ENCODE data around the gene PDE6C. TPM values are rescaled to one million over a fixed set of nuclear protein-coding genes. Genes with fewer than 3 reads are reported as not detected.
A peak's percentile ranks its signal among the peaks of the same experiment; 100 is the strongest.

PDE6C gene
- total and polyA plus RNA-seq, 4 donors: not detected

DNA sequence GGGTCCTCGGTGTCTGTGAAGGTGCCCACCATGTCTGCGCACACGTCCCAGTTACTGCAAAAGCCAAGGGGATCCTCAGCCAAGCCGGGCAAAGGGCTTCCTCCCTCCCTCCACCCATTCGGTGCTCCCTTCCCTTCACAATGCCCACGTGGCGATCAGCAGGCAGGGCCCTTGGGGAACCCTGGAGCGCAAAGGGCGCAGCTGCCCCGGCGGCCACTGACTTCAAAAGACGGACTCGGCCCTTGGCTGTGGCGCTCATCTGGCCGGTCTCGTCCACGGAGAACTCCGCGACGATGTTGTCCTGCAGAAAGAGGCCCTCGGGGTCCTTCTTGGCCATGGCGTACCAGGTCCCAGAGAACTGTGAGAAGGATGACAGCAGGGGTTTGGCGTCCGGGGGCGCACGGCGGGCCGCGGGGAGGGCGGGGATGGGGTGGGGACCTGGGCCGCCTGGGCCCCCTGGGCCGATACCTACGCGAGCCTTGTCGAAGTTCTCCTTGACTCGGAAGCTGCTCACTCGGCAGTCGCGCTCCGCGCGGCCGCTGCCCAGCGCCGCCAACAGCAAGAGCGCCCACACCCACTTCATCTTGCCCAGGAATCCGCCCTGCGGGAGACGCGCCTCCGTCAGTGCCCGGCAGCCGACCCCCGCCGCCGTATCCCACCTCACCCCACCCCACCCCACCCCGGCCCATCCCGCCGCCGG lies 11.7 kb upstream of the PDE6C start:
- TF ChIP-seq, protein P1, sequence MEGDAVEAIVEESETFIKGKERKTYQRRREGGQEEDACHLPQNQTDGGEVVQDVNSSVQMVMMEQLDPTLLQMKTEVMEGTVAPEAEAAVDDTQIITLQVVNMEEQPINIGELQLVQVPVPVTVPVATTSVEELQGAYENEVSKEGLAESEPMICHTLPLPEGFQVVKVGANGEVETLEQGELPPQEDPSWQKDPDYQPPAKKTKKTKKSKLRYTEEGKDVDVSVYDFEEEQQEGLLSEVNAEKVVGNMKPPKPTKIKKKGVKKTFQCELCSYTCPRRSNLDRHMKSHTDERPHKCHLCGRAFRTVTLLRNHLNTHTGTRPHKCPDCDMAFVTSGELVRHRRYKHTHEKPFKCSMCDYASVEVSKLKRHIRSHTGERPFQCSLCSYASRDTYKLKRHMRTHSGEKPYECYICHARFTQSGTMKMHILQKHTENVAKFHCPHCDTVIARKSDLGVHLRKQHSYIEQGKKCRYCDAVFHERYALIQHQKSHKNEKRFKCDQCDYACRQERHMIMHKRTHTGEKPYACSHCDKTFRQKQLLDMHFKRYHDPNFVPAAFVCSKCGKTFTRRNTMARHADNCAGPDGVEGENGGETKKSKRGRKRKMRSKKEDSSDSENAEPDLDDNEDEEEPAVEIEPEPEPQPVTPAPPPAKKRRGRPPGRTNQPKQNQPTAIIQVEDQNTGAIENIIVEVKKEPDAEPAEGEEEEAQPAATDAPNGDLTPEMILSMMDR (IDR thresholded peaks at IDR 0.05; ENCODE audit: low read depth, low read length, missing input control): no peak
- TF ChIP-seq EGR1 (IDR thresholded peaks at IDR 0.05; ENCODE audit: low read depth in 2 of 2) (no peak), GABPA (IDR thresholded peaks at IDR 0.05 in 1 of 2, conservative IDR thresholded peaks at IDR 0.05 in 1 of 2) (no peak), SP1 (IDR thresholded peaks at IDR 0.05) (no peak), TAF1 (conservative IDR thresholded peaks at IDR 0.05) (no peak), HNF4G (IDR thresholded peaks at IDR 0.05) (no peak), YY1 (IDR thresholded peaks at IDR 0.05) (no peak), RXRA (IDR thresholded peaks at IDR 0.05) (peak; percentile 60 to 69), JUND (IDR thresholded peaks at IDR 0.05) (no peak), NR2F2 (IDR thresholded peaks at IDR 0.05) (no peak), FOXA1 (IDR thresholded peaks at IDR 0.05) (no peak), FOXA2 (IDR thresholded peaks at IDR 0.05) (no peak), HNF4A (conservative IDR thresholded peaks at IDR 0.05) (peak in 1 of 2 donors; percentile 20)
- TF ChIP-seq, protein P2, sequence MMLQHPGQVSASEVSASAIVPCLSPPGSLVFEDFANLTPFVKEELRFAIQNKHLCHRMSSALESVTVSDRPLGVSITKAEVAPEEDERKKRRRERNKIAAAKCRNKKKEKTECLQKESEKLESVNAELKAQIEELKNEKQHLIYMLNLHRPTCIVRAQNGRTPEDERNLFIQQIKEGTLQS (IDR thresholded peaks at IDR 0.05): no peak
- TF ChIP-seq, protein P3, sequence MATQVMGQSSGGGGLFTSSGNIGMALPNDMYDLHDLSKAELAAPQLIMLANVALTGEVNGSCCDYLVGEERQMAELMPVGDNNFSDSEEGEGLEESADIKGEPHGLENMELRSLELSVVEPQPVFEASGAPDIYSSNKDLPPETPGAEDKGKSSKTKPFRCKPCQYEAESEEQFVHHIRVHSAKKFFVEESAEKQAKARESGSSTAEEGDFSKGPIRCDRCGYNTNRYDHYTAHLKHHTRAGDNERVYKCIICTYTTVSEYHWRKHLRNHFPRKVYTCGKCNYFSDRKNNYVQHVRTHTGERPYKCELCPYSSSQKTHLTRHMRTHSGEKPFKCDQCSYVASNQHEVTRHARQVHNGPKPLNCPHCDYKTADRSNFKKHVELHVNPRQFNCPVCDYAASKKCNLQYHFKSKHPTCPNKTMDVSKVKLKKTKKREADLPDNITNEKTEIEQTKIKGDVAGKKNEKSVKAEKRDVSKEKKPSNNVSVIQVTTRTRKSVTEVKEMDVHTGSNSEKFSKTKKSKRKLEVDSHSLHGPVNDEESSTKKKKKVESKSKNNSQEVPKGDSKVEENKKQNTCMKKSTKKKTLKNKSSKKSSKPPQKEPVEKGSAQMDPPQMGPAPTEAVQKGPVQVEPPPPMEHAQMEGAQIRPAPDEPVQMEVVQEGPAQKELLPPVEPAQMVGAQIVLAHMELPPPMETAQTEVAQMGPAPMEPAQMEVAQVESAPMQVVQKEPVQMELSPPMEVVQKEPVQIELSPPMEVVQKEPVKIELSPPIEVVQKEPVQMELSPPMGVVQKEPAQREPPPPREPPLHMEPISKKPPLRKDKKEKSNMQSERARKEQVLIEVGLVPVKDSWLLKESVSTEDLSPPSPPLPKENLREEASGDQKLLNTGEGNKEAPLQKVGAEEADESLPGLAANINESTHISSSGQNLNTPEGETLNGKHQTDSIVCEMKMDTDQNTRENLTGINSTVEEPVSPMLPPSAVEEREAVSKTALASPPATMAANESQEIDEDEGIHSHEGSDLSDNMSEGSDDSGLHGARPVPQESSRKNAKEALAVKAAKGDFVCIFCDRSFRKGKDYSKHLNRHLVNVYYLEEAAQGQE (IDR thresholded peaks at IDR 0.05): no peak
- TF ChIP-seq, protein P4, sequence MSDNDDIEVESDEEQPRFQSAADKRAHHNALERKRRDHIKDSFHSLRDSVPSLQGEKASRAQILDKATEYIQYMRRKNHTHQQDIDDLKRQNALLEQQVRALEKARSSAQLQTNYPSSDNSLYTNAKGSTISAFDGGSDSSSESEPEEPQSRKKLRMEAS (IDR thresholded peaks at IDR 0.05): no peak
- TF ChIP-seq, protein P5, sequence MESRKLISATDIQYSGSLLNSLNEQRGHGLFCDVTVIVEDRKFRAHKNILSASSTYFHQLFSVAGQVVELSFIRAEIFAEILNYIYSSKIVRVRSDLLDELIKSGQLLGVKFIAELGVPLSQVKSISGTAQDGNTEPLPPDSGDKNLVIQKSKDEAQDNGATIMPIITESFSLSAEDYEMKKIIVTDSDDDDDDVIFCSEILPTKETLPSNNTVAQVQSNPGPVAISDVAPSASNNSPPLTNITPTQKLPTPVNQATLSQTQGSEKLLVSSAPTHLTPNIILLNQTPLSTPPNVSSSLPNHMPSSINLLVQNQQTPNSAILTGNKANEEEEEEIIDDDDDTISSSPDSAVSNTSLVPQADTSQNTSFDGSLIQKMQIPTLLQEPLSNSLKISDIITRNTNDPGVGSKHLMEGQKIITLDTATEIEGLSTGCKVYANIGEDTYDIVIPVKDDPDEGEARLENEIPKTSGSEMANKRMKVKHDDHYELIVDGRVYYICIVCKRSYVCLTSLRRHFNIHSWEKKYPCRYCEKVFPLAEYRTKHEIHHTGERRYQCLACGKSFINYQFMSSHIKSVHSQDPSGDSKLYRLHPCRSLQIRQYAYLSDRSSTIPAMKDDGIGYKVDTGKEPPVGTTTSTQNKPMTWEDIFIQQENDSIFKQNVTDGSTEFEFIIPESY (IDR thresholded peaks at IDR 0.05): no peak
- no peak for DNase-seq (ENCODE audit: low spot score)
- Histone ChIP-seq H3K36me3 (ENCODE audit: control insufficient read depth in 4 of 4, insufficient read depth in 3 of 4, low read depth in 1 of 4, low read length in 3 of 4) (peaks cover 0 to 27% (median 10%) of the 10 kb centered on the region in 4 donors), H3K27me3 (ENCODE audit: control insufficient read depth in 4 of 4, insufficient read depth in 4 of 4, low read length in 3 of 4) (no peaks in the 10 kb centered on the region), H3K27ac (ENCODE audit: low read depth in 1 of 2, low read length in 2 of 2) (peak overlapping the region; percentile 24 to 93), H3K9ac (ENCODE audit: low read depth in 1 of 2, low read length in 2 of 2) (peak overlapping the region; percentile 70 to 90), H3K4me1 (ENCODE audit: control insufficient read depth in 4 of 4, insufficient read depth in 4 of 4, low read length in 3 of 4) (peaks cover 3 to 56% (median 44%) of the 10 kb centered on the region in 4 donors), H3K4me3 (ENCODE audit: low read depth in 1 of 3, low read length in 3 of 3) (peak overlapping the region; percentile 63 to 91 (median 81)), H3K9me3 (ENCODE audit: control insufficient read depth in 4 of 4, low read length in 3 of 4) (no peaks in the 10 kb centered on the region)
- 6% methylated on average over 60 of the region's 60 CpGs for WGBS
